ENCODE measurements around the gene ID2. TPM values are rescaled to one million over a fixed set of nuclear protein-coding genes. Genes with fewer than 3 reads are reported as not detected.

ID2 gene
- total RNA-seq, 2 experiments from 2014 or later, result 238 to 242 TPM

- Mint-ChIP-seq H3K36me3 (ENCODE audit: low read depth) (no peaks in the 10 kb centered on the region), H3K27me3 (no peaks in the 10 kb centered on the region), H3K4me1 (ENCODE audit: low read depth) (peaks cover 8% of the 10 kb centered on the region), H3K27ac (no peak overlapping the region), H3K9me3 (no peaks in the 10 kb centered on the region), H3K4me3 (no peak overlapping the region)
- Histone ChIP-seq H3K4me3 (ENCODE audit: low read length) (no peak overlapping the region), H3K36me3 (ENCODE audit: insufficient read depth, low read length) (no peaks in the 10 kb centered on the region), H3K4me1 (ENCODE audit: insufficient read depth, low read length) (peaks cover 5% of the 10 kb centered on the region), H3K27me3 (ENCODE audit: control insufficient read depth in 1 of 2, insufficient read depth in 2 of 2, low read length in 2 of 2) (no peaks in the 10 kb centered on the region), H3K27ac (ENCODE audit: low read depth in 1 of 2, low read length in 2 of 2) (no peak overlapping the region), H3K9me3 (ENCODE audit: control insufficient read depth in 1 of 2, insufficient read depth in 1 of 2, low read length in 2 of 2) (no peaks in the 10 kb centered on the region)
- POLR2A ChIA-PET, result no interaction called here
- TF ChIP-seq CTCF (IDR thresholded peaks at IDR 0.05), result no peak
- DNase-seq, result no peak
- ATAC-seq (ENCODE audit: poor library complexity), result no peak
- CTCF ChIA-PET, result no interaction called here
- intact Hi-C loops (cut with DNase I, micrococcal nuclease), result no loop called here
These were observed 27.4 kb upstream of the ID2 start for GRCh38 chr2:8654483-8654882.

- no peaks in the 10 kb centered on the region for H3K9me3 Mint-ChIP-seq
- POLR2A ChIA-PET, result no interaction called here
- DNase-seq (no peak), ATAC-seq (ENCODE audit: poor library complexity) (no peak)
- Histone ChIP-seq H3K4me3 (ENCODE audit: low read length) (no peak overlapping the region), H3K36me3 (ENCODE audit: insufficient read depth, low read length) (no peaks in the 10 kb centered on the region), H3K4me1 (ENCODE audit: insufficient read depth, low read length) (peaks cover 5% of the 10 kb centered on the region), H3K9me3 (ENCODE audit: control insufficient read depth in 1 of 2, insufficient read depth in 1 of 2, low read length in 2 of 2) (no peaks in the 10 kb centered on the region), H3K27me3 (ENCODE audit: control insufficient read depth in 1 of 2, insufficient read depth in 2 of 2, low read length in 2 of 2) (no peaks in the 10 kb centered on the region), H3K27ac (ENCODE audit: low read depth in 1 of 2, low read length in 2 of 2) (no peak overlapping the region)
- no peak overlapping the region for H3K4me3 Mint-ChIP-seq
- CTCF ChIA-PET, result no interaction called here
- no peak overlapping the region for H3K27ac Mint-ChIP-seq
- intact Hi-C loops (cut with DNase I, micrococcal nuclease), result no loop called here
- H3K4me1 Mint-ChIP-seq (ENCODE audit: low read depth), result peaks cover 8% of the 10 kb centered on the region
- no peak for TF ChIP-seq CTCF (IDR thresholded peaks at IDR 0.05)
- no peaks in the 10 kb centered on the region for H3K27me3 Mint-ChIP-seq
- no peaks in the 10 kb centered on the region for H3K36me3 Mint-ChIP-seq (ENCODE audit: low read depth)
These were observed 25.7 kb upstream of the ID2 start for GRCh38 chr2:8656160-8656641.

DNA sequence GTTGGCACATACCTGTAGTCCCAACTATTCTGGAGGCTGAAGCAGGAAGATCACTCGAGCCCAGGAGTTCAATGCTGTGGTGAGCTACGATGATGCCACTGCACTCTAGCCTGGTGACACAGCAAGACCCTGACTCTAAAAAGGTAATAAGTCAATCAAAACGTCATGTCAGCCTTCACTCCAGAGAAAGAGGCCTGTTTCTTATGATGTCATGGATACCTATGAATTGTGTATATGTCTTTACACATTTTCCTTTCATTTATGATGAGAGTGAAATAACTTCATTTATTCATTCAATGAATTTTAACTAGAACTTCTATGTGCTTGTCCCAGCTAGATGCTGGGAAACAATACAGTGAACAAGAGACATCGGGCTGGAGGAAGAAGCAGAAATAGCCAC is 25.0 kb upstream of the ID2 start:
- H3K9me3 ChIP-seq (ENCODE audit: control insufficient read depth in 1 of 2, insufficient read depth in 1 of 2, low read length in 2 of 2), result no peaks in the 10 kb centered on the region
- Mint-ChIP-seq H3K4me1 (ENCODE audit: low read depth) (peaks cover 8% of the 10 kb centered on the region), H3K9me3 (no peaks in the 10 kb centered on the region), H3K27me3 (no peaks in the 10 kb centered on the region), H3K4me3 (no peak overlapping the region), H3K36me3 (ENCODE audit: low read depth) (no peaks in the 10 kb centered on the region), H3K27ac (no peak overlapping the region)
- TF ChIP-seq CTCF (IDR thresholded peaks at IDR 0.05), result no peak
- peaks cover 5% of the 10 kb centered on the region for H3K4me1 ChIP-seq (ENCODE audit: insufficient read depth, low read length)
- H3K27ac ChIP-seq (ENCODE audit: low read depth in 1 of 2, low read length in 2 of 2), result no peak overlapping the region
- H3K4me3 ChIP-seq (ENCODE audit: low read length), result no peak overlapping the region
- DNase-seq, result no peak
- H3K27me3 ChIP-seq (ENCODE audit: control insufficient read depth in 1 of 2, insufficient read depth in 2 of 2, low read length in 2 of 2), result no peaks in the 10 kb centered on the region
- no peak for ATAC-seq (ENCODE audit: poor library complexity)
- intact Hi-C loops (cut with DNase I, micrococcal nuclease), result no loop called here
- ChIA-PET POLR2A (no interaction called here), CTCF (no interaction called here)
- H3K36me3 ChIP-seq (ENCODE audit: insufficient read depth, low read length), result no peaks in the 10 kb centered on the region
